B cell (primary cell): Measurements from ENCODE around the gene PLAU. TPM values are rescaled to one million over a fixed set of nuclear protein-coding genes. Genes with fewer than 3 reads are reported as not detected.

Experiments used
- ATAC-seq: fragments of 200-7000 bp; cut with Tn5 transposase; one replicate; pipeline ENCODE4 v1.10.0; 2021; ENCODE audit warnings: low read depth, mild to moderate bottlenecking, moderate number of reproducible peaks, moderate library complexity
- CTCF ChIA-PET: fragments of 350-600 bp; sonication (Branson Sonifier 250); formaldehyde crosslinking; loops from one replicate; lab custom pipeline; 2021; ENCODE audit warnings: antibody characterized with exemption, inconsistent platforms; lab: Charles Lee
- POLR2A ChIA-PET: fragments of 350-600 bp; sonication (Branson Sonifier 250); formaldehyde crosslinking; loops from one replicate; lab custom pipeline; 2021; ENCODE audit warnings: antibody characterized with exemption; lab: Charles Lee
- DNase-seq: peaks from one replicate; pipeline ENCODE4 v3.0.0; 2013
- H2AFZ ChIP-seq: 2 replicates; pipeline ENCODE4 v1.6.1; 2012; ENCODE audit warnings: mild to moderate bottlenecking, low read depth, low read length; ENCODE audit not compliant: insufficient read depth, poor library complexity, severe bottlenecking
- H3K27ac ChIP-seq, 2 donors: 1 replicate in 1 of 2; 2 replicates in 1 of 2; pipeline ENCODE4 v1.5.1; 2012 to 2013; ENCODE audit warnings: low read length in 2 of 2, mild to moderate bottlenecking in 2 of 2, moderate library complexity in 1 of 2
- H3K27me3 ChIP-seq, 4 experiments: fragments of 200-600 bp in 1 of 4; sonication (generic) in 1 of 4; replicated peaks in 1 of 4; 1 replicate in 2 of 4; 2 replicates in 2 of 4; pipeline versions ENCODE4 v1.6.1 to v1.7.0; 2013 to 2016; ENCODE audit warnings: low read length in 3 of 4, mild to moderate bottlenecking in 2 of 4, mixed read lengths in 1 of 4, moderate library complexity in 1 of 4; ENCODE audit not compliant: insufficient read depth in 4 of 4, control insufficient read depth in 3 of 4; ENCODE audit errors: control extremely low read depth in 1 of 4
- H3K36me3 ChIP-seq, 2 experiments: replicated peaks in 1 of 2; 1 replicate in 1 of 2; 2 replicates in 1 of 2; pipeline versions ENCODE4 v1.6.1 to v1.7.1; 2013; ENCODE audit warnings: low read length in 1 of 2; ENCODE audit not compliant: insufficient read depth in 2 of 2, control insufficient read depth in 1 of 2; ENCODE audit errors: control extremely low read depth in 1 of 2, extremely low read depth in 1 of 2
- H3K4me1 ChIP-seq, 2 donors: fragments of 200-600 bp in 1 of 2; sonication (generic) in 1 of 2; 1 replicate in 1 of 2; 2 replicates in 1 of 2; pipeline versions ENCODE4 v1.5.1 to v1.6.1; 2013 to 2017; ENCODE audit warnings: low read length in 2 of 2; ENCODE audit not compliant: control insufficient read depth in 2 of 2, insufficient read depth in 2 of 2
- H3K4me2 ChIP-seq: replicated peaks from 2 replicates; pipeline ENCODE3; 2012; ENCODE audit warnings: mild to moderate bottlenecking, low read depth, low read length; ENCODE audit not compliant: poor library complexity, severe bottlenecking
- H3K4me3 ChIP-seq, 5 experiments: fragments of 200-600 bp in 1 of 5; sonication (generic) in 1 of 5; 1 replicate in 3 of 5; 2 replicates in 2 of 5; pipeline versions ENCODE4 v1.5.1 to v1.7.0; 2011 to 2016; ENCODE audit warnings: low read length in 4 of 5, mild to moderate bottlenecking in 4 of 5, low read depth in 2 of 5, control low read depth in 1 of 5, moderate library complexity in 1 of 5; ENCODE audit not compliant: insufficient read depth in 1 of 5; ENCODE audit errors: control extremely low read depth in 1 of 5, extremely low read depth in 1 of 5
- H3K79me2 ChIP-seq: fragments of 200-600 bp; sonication (generic); one replicate; pipeline ENCODE4 v1.6.0; 2016; ENCODE audit warnings: low read length; ENCODE audit not compliant: control insufficient read depth, insufficient read depth
- H3K9ac ChIP-seq: fragments of 200-600 bp; sonication (generic); 2 replicates; pipeline ENCODE4 v1.6.1; 2017; ENCODE audit warnings: mild to moderate bottlenecking, low read length, moderate library complexity
- H3K9me3 ChIP-seq, 3 donors: one replicate each; pipeline versions ENCODE4 v1.6.1 to v1.7.1; 2013; ENCODE audit warnings: low read length in 2 of 3; ENCODE audit not compliant: control insufficient read depth in 2 of 3, insufficient read depth in 1 of 3; ENCODE audit errors: control extremely low read depth in 1 of 3
- H4K20me1 ChIP-seq: 2 replicates; pipeline ENCODE4 v1.6.0; 2012; ENCODE audit warnings: mild to moderate bottlenecking, low read length; ENCODE audit not compliant: insufficient read depth, control insufficient read depth, poor library complexity, severe bottlenecking
- H3K27ac Mint-ChIP-seq: one replicate; pipeline ENCODE4 v1.8.0; 2021; ENCODE audit warnings: mixed read lengths
- H3K27me3 Mint-ChIP-seq: one replicate; pipeline ENCODE4 v1.8.0; 2021; ENCODE audit warnings: mixed read lengths
- H3K4me1 Mint-ChIP-seq: one replicate; pipeline ENCODE4 v1.8.0; 2021; ENCODE audit warnings: mixed read lengths
- H3K4me3 Mint-ChIP-seq: one replicate; pipeline ENCODE4 v1.8.0; 2021; ENCODE audit warnings: mixed read lengths
- H3K9me3 Mint-ChIP-seq: one replicate; pipeline ENCODE4 v1.8.0; 2022; ENCODE audit warnings: mixed read lengths; ENCODE audit not compliant: insufficient read depth
- CTCF ChIP-seq: fragments of 200-600 bp; IDR thresholded peaks from one replicate; pipeline ENCODE4 v1.8.0; 2022; ENCODE audit warnings: antibody characterized with exemption, mild to moderate bottlenecking
- EZH2 ChIP-seq: IDR thresholded peaks from 2 replicates; pipeline ENCODE4 v1.6.1; 2012; ENCODE audit warnings: borderline replicate concordance, low read depth, mild to moderate bottlenecking, moderate library complexity, low read length; ENCODE audit not compliant: insufficient read depth, poor library complexity, severe bottlenecking
- WGBS: methylation state at CpG from one replicate; pipeline ENCODE4 v1.1.5; 2013; ENCODE audit warnings: missing lambda C conversion rate; ENCODE audit not compliant: insufficient coverage; 5-methylcytosine and 5-hydroxymethylcytosine counted together
- intact Hi-C: fragments of 100-400 bp; cut with micrococcal nuclease; formaldehyde crosslinking; loops from one replicate; pipeline ENCODE4 v1.10.0; 2022
- polyA plus RNA-seq: library from polyadenylated mRNA; depleted of rRNA; stranded (reverse); fragments of >200 nt; gene quantifications from 2 replicates; pipeline ENCODE4 v1.2.3, GENCODE V29; 2012
- total RNA-seq, 2 donors: library from RNA; stranded (reverse); fragments of 120-200 nt in 1 of 2; gene quantifications; 1 replicate in 1 of 2; 2 replicates in 1 of 2; pipeline versions ENCODE4 v1.2.3 to v1.2.4, GENCODE V29; 2013 to 2022

The PLAU gene
- total and polyA plus RNA-seq, 2 donors (not counting 1 experiment from before 2014, with no cell fraction given), result 0.04 TPM; not detected in 1

GRCh38 chr10:73914036-73914435 is 3.1 kb downstream of the PLAU start:
- peaks cover 0 to 26% (median 7%) of the 10 kb centered on the region in 4 experiments for H3K27me3 ChIP-seq
- no peaks in the 10 kb centered on the region for H3K36me3 ChIP-seq
- ChIA-PET CTCF (interaction anchor here (1.9 kb wide), 1 partner anchor 44 kb away, joined by 8 read pairs; no protein-coding TSS in a partner anchor), POLR2A (no interaction called here)
- Mint-ChIP-seq H3K9me3 (no peaks in the 10 kb centered on the region), H3K27ac (no peak overlapping the region), H3K27me3 (peaks cover 15% of the 10 kb centered on the region), H3K4me1 (peaks cover 29% of the 10 kb centered on the region), H3K4me3 (no peak overlapping the region)
- 88% methylated on average over 6 of the region's 10 CpGs for WGBS
- no peak overlapping the region for H3K4me3 ChIP-seq
- H2AFZ ChIP-seq, result no peak overlapping the region
- no peak for ATAC-seq
- H3K9me3 ChIP-seq, result peaks cover 0 to 8% (median 0%) of the 10 kb centered on the region in 3 donors
- no peak overlapping the region for H3K4me2 ChIP-seq
- H3K79me2 ChIP-seq, result no peaks in the 10 kb centered on the region
- intact Hi-C loops, result no loop called here
- H3K27ac ChIP-seq, result no peak overlapping the region
- no peak overlapping the region for H3K9ac ChIP-seq
- no peak for DNase-seq
- H4K20me1 ChIP-seq, result no peaks in the 10 kb centered on the region
- peaks cover 19 to 24% of the 10 kb centered on the region in 2 donors for H3K4me1 ChIP-seq
- TF ChIP-seq CTCF, result no peak
- no peak for TF ChIP-seq EZH2

- no peak overlapping the region for H2AFZ ChIP-seq
- H3K36me3 ChIP-seq, result no peaks in the 10 kb centered on the region
- H3K9ac ChIP-seq, result no peak overlapping the region
- ChIA-PET CTCF (interaction anchor here (1.2 to 1.9 kb wide), 2 partner anchors 11 to 43 kb away, joined by 3 to 8 read pairs; no protein-coding TSS in a partner anchor), POLR2A (no interaction called here)
- peaks cover 0 to 14% (median 0%) of the 10 kb centered on the region in 3 donors for H3K9me3 ChIP-seq
- H3K79me2 ChIP-seq, result no peaks in the 10 kb centered on the region
- ATAC-seq (no peak), DNase-seq (no peak)
- Mint-ChIP-seq H3K4me3 (no peak overlapping the region), H3K9me3 (no peaks in the 10 kb centered on the region), H3K27me3 (peaks cover 12% of the 10 kb centered on the region), H3K27ac (no peak overlapping the region), H3K4me1 (peaks cover 24% of the 10 kb centered on the region)
- TF ChIP-seq EZH2, result no peak
- no peak overlapping the region for H3K4me2 ChIP-seq
- 94% methylated on average over 8 of the region's 8 CpGs for WGBS
- no peak overlapping the region for H3K4me3 ChIP-seq
- intact Hi-C loops, result no loop called here
- H4K20me1 ChIP-seq, result no peaks in the 10 kb centered on the region
- peaks cover 0 to 16% (median 4%) of the 10 kb centered on the region in 4 experiments for H3K27me3 ChIP-seq
- H3K27ac ChIP-seq, result no peak overlapping the region
- peaks cover 19 to 26% of the 10 kb centered on the region in 2 donors for H3K4me1 ChIP-seq
Observed at GRCh38 chr10:73915206-73915851, 4.4 kb downstream of the PLAU start.
